Duodenal mucosa (tissue), 2 donors: ENCODE data around the gene CSHL1.
"Not testable (repeated sequence)": the region's sequence is repeated elsewhere in the genome, so short reads cannot be mapped to it uniquely, and the experiment has no call there.

Experiments
- H3K27ac ChIP-seq: one replicate; pipeline ENCODE4 v1.7.0; 2013; ENCODE audit warnings: low read depth, low read length
- H3K27me3 ChIP-seq, 2 donors: one replicate each; pipeline ENCODE4 v1.7.0; 2013; ENCODE audit warnings: low read length in 2 of 2, control low read depth in 1 of 2; ENCODE audit not compliant: insufficient read depth in 2 of 2, control insufficient read depth in 1 of 2
- H3K36me3 ChIP-seq, 2 donors: one replicate each; pipeline ENCODE4 v1.7.0; 2013; ENCODE audit warnings: low read length in 2 of 2, control low read depth in 1 of 2; ENCODE audit not compliant: insufficient read depth in 2 of 2, control insufficient read depth in 1 of 2
- H3K4me1 ChIP-seq, 2 donors: one replicate each; pipeline ENCODE4 v1.7.0; 2013; ENCODE audit warnings: low read length in 2 of 2, control low read depth in 1 of 2; ENCODE audit not compliant: insufficient read depth in 2 of 2, control insufficient read depth in 1 of 2
- H3K4me3 ChIP-seq, 2 donors: one replicate each; pipeline ENCODE4 v1.7.0; 2013; ENCODE audit warnings: low read length in 2 of 2, low read depth in 1 of 2
- H3K9ac ChIP-seq, 2 donors: one replicate each; pipeline ENCODE4 v1.7.0; 2013; ENCODE audit warnings: low read length in 2 of 2, low read depth in 1 of 2
- H3K9me3 ChIP-seq, 2 donors: one replicate each; pipeline ENCODE4 v1.7.0; 2013; ENCODE audit warnings: low read length in 2 of 2, control low read depth in 1 of 2; ENCODE audit not compliant: control insufficient read depth in 1 of 2

Gene CSHL1

GRCh38 chr17:63889026-63889848 is 21.8 kb downstream of the CSHL1 start:
- H3K9ac ChIP-seq, H3K27ac ChIP-seq, H3K4me3 ChIP-seq, H3K36me3 ChIP-seq, H3K27me3 ChIP-seq, H3K9me3 ChIP-seq, H3K4me1 ChIP-seq: not testable (repeated sequence)

DNA sequence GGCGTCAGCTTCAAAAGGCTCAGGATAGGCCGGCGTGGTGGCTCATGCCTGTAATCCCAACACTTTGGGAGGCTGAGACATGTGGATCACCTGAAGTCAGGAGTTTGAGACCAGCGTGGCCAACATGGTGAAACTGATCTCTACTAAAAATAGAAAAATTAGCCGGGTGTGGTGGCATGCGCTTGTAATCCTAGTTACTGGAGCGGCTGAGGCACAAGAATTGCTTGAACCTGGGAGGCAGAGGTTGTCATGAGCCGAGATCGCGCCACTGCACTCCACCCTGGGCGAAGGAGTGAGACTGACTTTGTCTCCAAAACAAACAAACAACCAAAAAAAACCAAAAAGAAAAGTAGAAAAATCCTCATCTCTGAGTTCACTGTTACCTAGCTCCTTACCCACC is 25.9 kb downstream of the CSHL1 start:
- H3K36me3 ChIP-seq, H3K4me3 ChIP-seq, H3K9ac ChIP-seq, H3K4me1 ChIP-seq, H3K27me3 ChIP-seq, H3K9me3 ChIP-seq, H3K27ac ChIP-seq: not testable (repeated sequence)

DNA sequence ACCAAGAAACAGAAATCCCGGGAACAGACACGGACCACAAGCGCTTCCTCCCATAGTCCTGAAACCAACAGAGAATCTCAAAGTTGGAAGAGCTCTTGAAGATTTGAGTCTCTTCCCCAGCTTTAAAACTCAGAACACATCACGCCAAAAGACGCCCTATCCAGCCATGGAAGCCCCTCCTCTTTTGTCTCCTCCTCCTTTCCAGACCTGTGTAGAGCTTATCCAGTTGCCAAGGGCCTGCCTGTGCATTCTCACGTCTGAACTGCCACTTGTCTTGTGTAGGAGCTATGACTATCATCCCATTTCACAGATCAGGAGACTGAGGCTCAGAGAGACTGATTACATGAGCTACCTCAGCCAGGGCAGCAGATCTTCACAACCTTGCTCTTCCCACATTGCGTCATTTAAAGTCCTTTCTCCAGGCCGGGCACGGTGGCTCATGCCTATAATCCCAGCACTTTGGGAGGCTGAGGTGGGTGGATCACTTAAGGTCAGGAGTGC is 28.4 kb downstream of the CSHL1 start:
- not testable (repeated sequence) for H3K4me1 ChIP-seq, H3K27me3 ChIP-seq, H3K4me3 ChIP-seq, H3K36me3 ChIP-seq, H3K27ac ChIP-seq, H3K9me3 ChIP-seq, H3K9ac ChIP-seq

DNA sequence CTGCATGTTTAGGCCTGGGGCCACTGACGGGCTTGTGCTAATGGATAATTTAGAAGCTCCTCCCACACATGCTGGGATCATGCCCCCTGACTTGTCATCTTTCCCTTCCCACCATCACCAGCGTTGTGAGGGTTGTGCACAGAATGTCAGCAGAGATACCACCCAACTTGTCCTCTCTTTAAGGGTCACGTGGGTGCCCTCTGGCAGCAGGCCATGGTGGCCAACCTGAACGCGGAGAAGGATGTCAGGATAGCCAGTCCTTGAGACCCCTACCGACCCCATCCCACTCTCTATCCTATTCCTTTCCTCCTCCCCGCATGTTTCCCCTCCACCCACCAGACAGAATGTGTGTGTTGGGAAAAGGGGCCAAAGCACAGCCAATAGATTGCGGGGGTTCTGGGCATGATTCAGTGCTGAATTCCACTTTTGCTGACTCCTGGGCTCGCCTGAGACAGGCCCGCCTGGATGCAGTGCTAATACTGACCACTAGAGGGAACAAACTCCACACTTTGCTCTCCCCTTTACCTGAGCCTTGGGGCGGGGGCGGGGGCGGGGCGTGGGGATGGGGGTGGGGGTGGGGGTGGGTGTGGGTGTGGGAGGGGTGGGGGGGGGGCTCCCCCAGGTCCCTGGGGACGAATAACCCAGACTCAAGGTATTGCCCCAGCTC is 29.0 kb downstream of the CSHL1 start, which contains the start of gene GH2:
TSS of gene GH2 (minus strand) at position 10 of the 667 bp plus-strand sequence. CDS start 143 bp downstream, outside the sequence.
- no peaks in the 10 kb centered on the region for H3K27me3 ChIP-seq
- no peaks in the 10 kb centered on the region for H3K9me3 ChIP-seq
- no peaks in the 10 kb centered on the region for H3K36me3 ChIP-seq
- no peak within 1 kb of the TSS for H3K4me3 ChIP-seq
- no peak within 1 kb of the TSS for H3K9ac ChIP-seq
- no peak within 1 kb of the TSS for H3K27ac ChIP-seq
- H3K4me1 ChIP-seq = no peaks in the 10 kb centered on the region

- not testable (repeated sequence) for H3K9me3 ChIP-seq, H3K36me3 ChIP-seq, H3K27me3 ChIP-seq, H3K4me1 ChIP-seq, H3K27ac ChIP-seq, H3K9ac ChIP-seq, H3K4me3 ChIP-seq
Observed at GRCh38 chr17:63881337-63881736, 29.7 kb downstream of the CSHL1 start.

DNA sequence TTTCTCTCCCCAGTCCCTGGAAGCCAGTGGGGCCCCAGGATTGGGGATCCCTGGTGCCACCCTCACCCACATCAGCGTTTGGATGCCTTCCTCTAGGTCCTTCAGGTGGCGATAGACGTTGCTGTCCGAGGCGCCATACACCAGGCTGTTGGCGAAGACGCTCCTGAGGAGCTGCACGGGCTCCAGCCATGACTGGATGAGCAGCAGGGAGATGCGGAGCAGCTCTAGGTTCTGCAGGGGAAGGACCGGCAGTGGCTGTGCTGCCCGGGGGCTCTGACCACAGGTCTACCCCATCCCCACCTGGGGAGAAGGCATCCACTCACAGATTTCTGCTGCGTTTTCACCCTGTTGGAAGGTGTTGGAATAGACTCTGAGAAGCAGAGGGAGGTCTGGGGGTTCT is 30.4 kb downstream of the CSHL1 start:
- Histone ChIP-seq H3K9ac (no peak overlapping the region), H3K9me3 (no peaks in the 10 kb centered on the region), H3K36me3 (no peaks in the 10 kb centered on the region), H3K4me3 (no peak overlapping the region), H3K27ac (no peak overlapping the region), H3K4me1 (no peaks in the 10 kb centered on the region), H3K27me3 (no peaks in the 10 kb centered on the region)

- H3K27ac ChIP-seq, H3K27me3 ChIP-seq, H3K4me1 ChIP-seq, H3K9me3 ChIP-seq, H3K36me3 ChIP-seq, H3K9ac ChIP-seq, H3K4me3 ChIP-seq: not testable (repeated sequence)
Observed at GRCh38 chr17:63878413-63878812, 32.6 kb downstream of the CSHL1 start.

- H3K4me3 ChIP-seq = not testable (repeated sequence)
Observed at GRCh38 chr17:63874693-63875092, 36.4 kb downstream of the CSHL1 start.

DNA sequence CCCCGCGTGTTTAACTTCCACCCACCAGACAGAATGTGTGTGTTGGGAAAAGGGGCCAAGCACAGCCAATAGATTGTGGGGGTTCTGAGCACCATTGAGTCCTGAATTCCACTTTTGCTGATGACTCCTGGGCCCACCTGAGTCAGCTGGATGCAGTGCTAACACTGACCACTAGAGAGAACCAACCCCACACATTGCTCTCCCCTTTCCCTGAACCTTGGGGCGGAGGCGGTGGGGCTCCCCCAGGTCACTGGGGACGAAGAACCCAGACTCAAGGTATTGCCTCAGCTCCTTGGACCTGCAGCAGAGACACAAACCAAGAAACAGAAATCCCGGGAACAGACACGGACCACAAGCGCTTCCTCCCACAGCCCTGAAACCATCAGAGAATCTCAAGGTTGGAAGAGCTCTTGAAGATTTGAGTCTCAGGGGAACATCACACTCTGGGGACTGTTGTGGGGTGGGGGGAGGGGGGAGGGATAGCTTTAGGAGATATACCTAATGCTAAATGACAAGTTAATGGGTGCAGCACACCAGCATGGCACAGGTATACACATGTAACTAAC is 36.9 kb downstream of the CSHL1 start:
- H3K36me3 ChIP-seq, H3K4me3 ChIP-seq, H3K27ac ChIP-seq, H3K27me3 ChIP-seq, H3K9me3 ChIP-seq, H3K4me1 ChIP-seq, H3K9ac ChIP-seq: not testable (repeated sequence)

More at GRCh38 chr17:63874693-63875092, 36.4 kb downstream of the CSHL1 start:
- not testable (repeated sequence) for H3K9ac ChIP-seq, H3K36me3 ChIP-seq, H3K4me1 ChIP-seq, H3K27me3 ChIP-seq, H3K27ac ChIP-seq, H3K9me3 ChIP-seq

- not testable (repeated sequence) for H3K4me1 ChIP-seq, H3K36me3 ChIP-seq, H3K27me3 ChIP-seq
Observed at GRCh38 chr17:63873577-63873976, 37.5 kb downstream of the CSHL1 start, which contains the start of gene CSH2. CSH2 (minus strand) TSS chr17:63873677; CDS start chr17:63873614, 63 bp downstream.

More at GRCh38 chr17:63873577-63873976, 37.5 kb downstream of the CSHL1 start, which contains the start of gene CSH2:
- H3K4me3 ChIP-seq, H3K9ac ChIP-seq, H3K9me3 ChIP-seq, H3K27ac ChIP-seq: not testable (repeated sequence)
